ENCODE measurements around the gene PAX1.

The PAX1 gene

GRCh38 chr20:21702553-21703470 is 2.7 kb upstream of the PAX1 start:
- no peak for DNase-seq (ENCODE audit: low read depth in 2 of 2, low spot score in 1 of 2)

DNA sequence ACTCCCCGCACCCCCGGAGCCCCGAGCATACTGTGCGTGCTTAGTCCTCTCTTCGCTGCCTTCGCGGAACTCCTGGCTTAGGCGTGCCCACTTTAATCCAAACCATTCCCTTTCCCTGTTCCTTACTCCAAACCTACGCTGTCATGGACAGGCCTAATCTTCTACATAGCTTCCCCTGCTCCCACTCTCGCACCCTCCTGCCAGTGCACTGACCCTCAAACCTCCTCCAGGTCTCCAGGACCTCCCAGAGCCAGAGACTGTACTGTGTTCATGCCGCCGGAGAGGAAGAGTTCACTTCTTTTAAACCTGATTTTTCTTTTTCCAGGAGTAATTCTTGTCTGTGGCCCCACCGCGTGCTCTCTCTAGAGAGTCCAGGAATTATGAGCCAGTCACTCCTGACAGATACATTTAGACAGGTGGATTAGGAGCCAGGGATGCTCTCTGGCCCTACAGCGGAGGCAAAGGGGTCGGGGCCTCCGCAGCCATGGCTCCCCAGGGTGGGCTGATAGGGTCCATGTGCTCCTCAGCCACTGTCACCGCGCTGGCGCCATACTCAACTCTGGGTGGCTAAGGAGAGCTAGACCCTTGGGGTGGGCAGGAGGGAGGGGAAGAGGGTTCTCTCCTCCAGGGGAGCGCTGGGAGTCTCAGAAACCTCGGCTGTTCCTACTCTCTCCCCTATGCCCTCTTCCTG is 1.6 kb upstream of the PAX1 start:
- no peak for DNase-seq (ENCODE audit: low read depth in 2 of 2, low spot score in 1 of 2)

DNA sequence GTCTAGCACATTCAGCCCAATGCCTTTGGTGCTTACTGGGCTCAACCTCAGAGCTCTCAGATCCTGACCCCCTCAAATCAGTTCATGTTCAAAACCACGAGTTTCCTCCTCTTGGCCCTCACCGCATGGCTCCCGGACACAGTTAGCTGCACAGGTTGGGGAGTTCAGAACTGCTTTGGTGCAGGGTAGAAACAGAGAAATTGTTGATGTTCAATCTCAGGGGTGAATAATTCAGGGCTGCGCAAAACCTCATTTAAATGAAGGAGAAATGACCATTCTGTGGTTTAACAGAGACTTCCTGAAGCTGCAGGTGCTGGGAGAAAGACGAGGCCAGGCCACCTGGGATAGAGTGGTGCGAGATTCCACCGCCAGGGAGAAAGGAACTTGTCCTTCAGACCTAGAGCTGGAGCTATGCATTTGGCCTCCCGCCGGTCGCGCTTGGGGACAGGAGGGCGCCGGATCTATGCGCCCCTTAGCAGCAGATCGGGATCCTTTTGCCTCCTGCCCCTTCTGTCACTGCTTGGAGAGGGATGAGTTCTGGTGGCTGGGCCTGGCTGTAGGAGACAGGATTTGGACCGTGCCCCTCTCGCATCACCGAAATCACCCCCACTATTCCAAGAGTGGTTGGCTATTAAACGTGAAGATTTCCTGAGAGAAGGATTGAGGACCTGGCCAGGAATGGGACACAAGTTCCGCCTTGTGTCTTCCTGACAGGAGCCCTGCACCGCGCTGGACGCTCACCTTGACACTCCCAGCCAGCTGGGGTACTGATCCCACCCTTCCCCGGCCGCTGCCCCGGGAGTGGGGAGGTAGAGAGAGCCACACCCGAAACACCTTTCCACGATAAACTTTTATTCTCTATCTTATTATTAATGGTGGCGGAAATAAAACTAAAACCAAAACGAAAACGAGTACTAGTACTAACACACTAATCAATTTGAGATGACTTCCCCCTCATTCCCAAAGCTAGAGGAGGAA is 767 bp upstream of the PAX1 start:
- DNase-seq (ENCODE audit: low read depth in 2 of 2, low spot score in 1 of 2): no peak

- no peak for DNase-seq (ENCODE audit: low read depth in 2 of 2, low spot score in 1 of 2)
These were observed 1.1 kb downstream of the PAX1 start for GRCh38 chr20:21706261-21707195.

DNA sequence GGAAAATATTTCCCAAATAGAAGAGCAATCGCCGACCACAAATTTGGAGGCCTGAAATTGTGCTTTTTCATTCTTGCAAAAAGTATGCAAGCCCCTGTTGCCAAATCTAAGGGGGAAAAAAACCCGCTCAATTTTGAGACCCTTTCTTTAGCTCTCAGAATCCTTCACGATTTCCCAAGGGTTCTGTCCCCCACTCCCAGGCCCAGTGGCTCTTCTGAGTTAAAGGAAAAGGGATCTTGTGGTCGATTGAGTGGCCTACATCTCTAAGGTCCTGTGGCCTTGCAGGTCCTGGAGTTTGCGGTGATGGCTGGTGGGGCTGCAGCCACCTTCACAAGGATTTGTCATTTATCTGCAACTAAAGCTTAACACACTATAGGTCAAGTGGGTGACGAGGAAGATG is 1.8 kb downstream of the PAX1 start:
- no peak for DNase-seq (ENCODE audit: low read depth in 2 of 2, low spot score in 1 of 2)

GRCh38 chr20:21707999-21708737 is 2.7 kb downstream of the PAX1 start:
- DNase-seq (ENCODE audit: low read depth in 2 of 2, low spot score in 1 of 2): no peak

DNA sequence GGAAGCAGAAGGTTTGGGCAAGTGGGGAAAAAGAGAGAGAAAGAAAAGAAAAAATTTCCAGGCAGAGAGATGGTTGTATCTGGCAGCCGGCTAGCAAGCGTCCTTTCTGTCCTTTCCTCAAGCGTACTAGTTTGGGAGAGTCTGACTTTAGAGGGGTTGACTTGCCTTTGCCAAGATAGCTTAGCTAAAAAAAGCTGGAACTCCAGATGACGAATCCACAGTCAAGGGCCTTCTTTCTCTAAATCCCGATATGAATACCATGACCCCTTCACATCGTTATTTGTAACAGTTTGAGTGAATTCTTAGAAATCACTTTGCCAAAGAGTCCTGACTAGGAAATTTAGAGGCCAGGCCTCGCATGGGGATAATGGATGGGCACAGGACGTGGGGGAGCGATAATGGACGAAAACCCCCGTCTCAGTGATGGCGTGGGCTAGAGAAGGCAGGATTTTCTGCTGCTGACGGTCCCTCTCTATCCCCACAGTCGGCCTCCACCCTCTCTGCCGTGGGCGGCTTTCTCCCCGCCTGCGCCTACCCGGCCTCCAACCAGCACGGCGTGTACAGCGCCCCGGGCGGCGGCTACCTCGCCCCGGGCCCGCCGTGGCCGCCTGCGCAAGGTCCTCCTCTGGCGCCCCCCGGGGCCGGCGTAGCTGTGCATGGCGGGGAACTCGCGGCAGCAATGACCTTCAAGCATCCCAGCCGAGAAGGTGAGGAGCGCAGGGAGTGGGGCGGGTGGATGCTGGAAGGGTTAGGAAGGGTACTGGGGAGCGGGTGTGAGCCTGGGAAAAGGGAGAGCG is 3.5 kb downstream of the PAX1 start:
- no peak for DNase-seq (ENCODE audit: low read depth in 2 of 2, low spot score in 1 of 2)

GRCh38 chr20:21709535-21709904 is 4.1 kb downstream of the PAX1 start:
- no peak for DNase-seq (ENCODE audit: low read depth in 2 of 2, low spot score in 1 of 2)

DNA sequence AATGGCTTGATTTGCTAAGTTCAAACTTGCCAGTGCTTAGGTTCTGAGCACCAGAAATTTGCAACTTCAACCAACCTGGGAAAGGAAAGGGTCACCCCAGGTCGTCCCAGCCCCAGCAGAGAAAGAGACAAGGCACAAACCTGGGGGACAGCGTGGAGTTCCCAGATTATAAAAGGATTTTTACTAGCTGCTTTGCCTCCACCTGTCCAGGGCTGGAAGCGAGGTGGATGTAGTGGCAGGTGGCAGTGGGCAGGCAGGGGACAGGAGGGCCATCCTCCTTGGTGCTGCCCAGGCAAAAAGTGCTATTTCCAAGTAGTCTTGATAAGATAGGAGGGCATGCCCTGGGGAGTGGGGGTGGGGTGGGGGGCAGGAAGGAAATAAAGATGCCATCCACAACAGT is 4.9 kb downstream of the PAX1 start:
- DNase-seq (ENCODE audit: low read depth in 2 of 2, low spot score in 1 of 2): no peak

GRCh38 chr20:21710863-21711431 is 5.5 kb downstream of the PAX1 start:
- DNase-seq (ENCODE audit: low read depth in 2 of 2, low spot score in 1 of 2): no peak

DNA sequence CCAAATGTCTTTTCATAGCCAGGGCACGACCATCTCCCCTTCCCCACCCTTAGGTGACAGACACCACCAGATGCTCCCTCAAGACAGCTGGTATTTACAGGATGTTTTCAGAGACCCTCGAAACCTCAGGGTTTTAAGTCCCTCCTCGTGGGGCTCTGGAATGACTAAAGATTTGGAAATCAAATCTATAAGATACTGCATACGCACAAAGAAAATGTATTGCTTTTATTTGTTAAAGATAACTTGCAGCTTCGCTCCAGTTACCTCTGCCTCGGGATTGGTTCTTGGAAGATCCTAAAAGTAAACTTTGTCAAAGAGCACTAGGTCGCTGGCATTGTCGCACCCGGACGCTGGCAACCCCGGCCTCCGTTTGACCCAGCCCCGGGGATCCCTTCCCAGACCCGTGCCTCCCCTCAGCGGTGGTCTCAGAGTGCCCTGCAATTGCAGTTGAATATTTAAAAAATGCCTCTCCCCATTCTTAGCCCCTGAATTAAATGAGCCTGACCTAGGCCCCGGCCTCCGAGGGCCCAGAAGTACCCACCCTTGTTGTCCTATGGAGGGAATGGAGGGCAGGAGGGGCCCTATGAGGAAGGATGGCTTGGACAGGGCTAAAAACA is 7.1 kb downstream of the PAX1 start:
- no peak for DNase-seq (ENCODE audit: low read depth in 2 of 2, low spot score in 1 of 2)

DNA sequence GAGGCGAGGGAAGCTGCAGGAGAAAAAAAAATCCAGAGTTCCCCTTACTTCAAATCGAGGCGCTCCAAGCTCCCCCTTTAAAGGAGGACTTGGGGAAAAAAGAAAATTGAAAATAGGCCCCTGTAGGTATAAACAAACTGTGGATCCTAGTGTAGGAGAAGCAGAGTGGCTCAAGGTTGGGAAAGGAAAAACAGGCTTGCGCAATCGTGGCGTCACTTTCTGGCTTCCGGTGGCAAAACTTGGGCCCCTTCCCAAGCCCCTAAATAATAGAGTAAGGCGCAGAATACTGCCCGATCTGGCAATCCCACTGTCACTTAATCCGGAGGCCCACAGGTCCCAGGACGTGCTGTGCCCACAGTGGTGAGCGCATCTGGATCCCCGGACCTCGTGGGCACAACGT is 8.0 kb downstream of the PAX1 start:
- DNase-seq (ENCODE audit: low read depth in 2 of 2, low spot score in 1 of 2): no peak

- DNase-seq (ENCODE audit: low read depth in 2 of 2, low spot score in 1 of 2): no peak
These were observed 8.4 kb downstream of the PAX1 start for GRCh38 chr20:21713901-21714296.

DNA sequence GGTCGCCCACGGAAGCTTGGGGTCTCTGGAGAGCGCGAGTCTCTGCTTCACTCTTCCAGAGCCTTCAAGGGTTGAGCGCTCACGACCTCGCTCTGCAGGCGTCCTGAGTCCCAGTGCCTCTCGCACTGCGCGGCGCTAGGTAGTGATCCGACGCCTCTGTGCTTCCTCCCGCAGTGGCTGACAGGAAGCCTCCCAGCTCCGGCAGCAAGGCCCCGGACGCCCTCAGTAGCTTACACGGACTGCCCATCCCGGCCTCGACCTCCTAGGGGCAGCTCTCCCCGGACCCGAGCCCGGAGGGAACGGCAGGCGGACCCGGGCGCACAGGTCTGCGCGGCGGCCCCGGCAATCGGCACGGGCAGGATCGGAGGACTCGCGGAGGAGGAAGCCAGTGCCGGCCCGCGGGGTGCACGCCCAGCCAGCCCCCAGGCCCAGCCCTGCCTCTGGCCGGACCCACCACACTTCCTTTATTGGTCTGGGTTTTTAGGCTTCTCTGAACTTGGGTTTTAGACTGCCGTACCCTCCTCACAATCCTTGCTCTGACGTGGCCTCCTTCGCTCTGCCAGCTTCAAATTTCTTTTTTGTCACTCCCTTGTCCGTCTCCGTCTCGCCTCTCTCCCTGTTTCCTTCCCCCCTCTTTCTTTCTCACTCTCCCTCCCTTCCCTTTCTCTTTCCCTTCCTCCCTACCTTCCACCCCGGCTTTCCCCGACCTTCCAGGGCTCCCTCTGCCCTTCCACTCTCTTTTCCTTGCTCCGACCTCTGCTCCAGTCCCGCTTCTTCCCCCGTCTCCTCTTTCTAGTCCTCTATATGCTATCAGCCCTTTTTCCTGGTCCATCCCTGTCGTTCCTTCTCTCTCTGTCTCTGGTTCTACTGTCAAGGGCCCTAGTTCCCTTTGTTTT is 9.1 kb downstream of the PAX1 start:
- DNase-seq (ENCODE audit: low read depth in 2 of 2, low spot score in 1 of 2): no peak

DNA sequence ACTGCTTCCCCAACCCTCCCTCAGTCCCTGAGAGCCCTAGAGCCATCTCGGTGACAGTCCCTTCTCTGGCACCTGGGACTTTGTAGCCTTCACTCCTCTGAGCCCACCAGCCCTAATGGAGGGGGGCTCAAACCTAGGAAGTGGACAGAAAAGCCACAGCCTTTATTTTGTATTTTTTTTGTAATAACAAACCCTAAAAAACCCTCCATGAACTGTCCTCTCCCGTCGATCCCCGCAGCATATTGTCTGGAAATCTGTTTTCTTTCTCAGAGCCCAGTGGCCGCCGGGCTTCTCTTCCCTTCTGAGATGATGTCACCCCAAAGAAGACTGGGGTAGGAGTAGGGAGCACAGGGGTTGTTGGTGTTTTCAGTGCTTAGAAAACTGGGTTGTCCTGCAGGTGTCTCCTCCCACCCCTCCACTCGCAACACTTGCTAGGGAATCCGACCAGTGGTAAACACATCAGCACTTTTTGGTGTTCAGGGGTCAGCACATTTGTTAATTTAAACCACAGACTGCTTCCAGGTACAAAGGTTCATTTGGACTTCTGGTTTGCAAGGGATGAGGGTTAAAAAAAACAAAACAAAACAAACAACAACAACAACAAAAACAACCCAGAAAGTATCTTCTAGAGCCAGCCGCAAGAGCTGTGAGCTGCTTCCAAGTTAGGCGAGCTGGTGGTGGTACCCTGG is 9.9 kb downstream of the PAX1 start:
- DNase-seq (ENCODE audit: low read depth in 2 of 2, low spot score in 1 of 2): no peak

- no peak for DNase-seq (ENCODE audit: low read depth in 2 of 2, low spot score in 1 of 2)
These were observed 14.2 kb downstream of the PAX1 start for GRCh38 chr20:21719592-21720214.
